NCI-H2081 (cell line): ENCODE measurements around the gene RHEB.

Source experiments
- DNase-seq, 2 experiments: peaks; one replicate each; lab custom pipeline; 2025; lab: John Stamatoyannopoulos, UW

The RHEB gene

DNA sequence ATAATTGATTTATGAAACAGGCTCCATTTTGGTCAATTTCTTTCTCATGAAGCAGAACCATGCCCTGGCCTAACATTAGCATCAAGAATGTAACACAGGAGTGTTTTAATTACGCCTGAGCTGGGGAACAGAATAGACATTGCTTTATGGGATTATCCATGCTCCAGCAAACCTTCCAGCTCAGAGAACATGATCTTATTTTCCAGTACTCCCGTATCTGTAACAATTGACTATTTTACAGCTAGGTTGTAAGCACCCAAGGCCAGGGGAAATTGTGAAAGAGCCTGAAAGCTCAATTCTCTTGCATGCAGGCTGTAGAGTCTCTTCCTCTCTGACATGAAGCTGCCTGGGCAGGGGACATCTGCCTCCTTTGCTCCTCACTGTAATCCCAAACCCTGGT is 49.0 kb downstream of the RHEB start:
- no peak for DNase-seq

- no peak for DNase-seq
Observed at GRCh38 chr7:151469281-151469680, 50.4 kb downstream of the RHEB start.

DNA sequence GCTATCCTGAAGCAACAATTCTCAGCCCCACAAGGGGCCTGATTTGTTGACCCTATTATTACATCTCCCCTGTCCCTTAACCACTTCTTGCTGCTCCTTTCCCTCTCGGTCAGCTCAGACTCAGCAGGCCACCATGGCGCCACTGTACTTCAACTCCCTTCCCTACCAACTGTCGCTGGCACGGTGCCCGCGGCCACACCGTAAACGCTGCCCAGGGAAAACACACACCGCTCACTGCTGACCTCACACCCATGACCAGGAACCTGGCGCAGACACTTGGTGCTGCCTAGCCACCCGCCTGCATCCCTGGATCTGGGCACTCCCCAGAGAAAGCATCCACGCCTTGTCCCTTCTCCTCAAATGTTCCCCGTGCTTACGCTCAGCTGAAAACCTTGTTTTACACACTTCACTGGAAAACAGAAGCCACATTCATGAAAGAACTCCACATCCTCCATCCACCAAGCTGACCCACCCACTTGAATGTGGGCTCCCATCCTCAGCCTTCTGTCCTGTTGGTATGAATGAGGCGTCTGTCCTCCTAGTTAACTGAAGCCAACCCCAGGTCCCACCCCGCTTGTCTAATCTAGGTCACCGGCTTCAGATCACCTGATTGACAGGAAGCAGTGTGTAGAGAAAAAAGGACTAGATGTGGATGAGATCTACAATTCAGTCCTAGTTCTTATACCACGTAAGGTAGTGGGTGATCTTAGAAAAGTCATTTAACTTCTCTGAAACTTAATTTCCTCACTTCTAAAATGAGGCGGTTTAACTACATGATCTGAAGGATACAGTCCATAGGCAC is 51.3 kb downstream of the RHEB start:
- DNase-seq, result no peak

- DNase-seq, result no peak
Observed at GRCh38 chr7:151465169-151465568, 54.5 kb downstream of the RHEB start.

- no peak for DNase-seq
Observed at GRCh38 chr7:151462306-151462779, 57.4 kb downstream of the RHEB start.

GRCh38 chr7:151461942-151462230 is 57.8 kb downstream of the RHEB start:
- no peak for DNase-seq

DNA sequence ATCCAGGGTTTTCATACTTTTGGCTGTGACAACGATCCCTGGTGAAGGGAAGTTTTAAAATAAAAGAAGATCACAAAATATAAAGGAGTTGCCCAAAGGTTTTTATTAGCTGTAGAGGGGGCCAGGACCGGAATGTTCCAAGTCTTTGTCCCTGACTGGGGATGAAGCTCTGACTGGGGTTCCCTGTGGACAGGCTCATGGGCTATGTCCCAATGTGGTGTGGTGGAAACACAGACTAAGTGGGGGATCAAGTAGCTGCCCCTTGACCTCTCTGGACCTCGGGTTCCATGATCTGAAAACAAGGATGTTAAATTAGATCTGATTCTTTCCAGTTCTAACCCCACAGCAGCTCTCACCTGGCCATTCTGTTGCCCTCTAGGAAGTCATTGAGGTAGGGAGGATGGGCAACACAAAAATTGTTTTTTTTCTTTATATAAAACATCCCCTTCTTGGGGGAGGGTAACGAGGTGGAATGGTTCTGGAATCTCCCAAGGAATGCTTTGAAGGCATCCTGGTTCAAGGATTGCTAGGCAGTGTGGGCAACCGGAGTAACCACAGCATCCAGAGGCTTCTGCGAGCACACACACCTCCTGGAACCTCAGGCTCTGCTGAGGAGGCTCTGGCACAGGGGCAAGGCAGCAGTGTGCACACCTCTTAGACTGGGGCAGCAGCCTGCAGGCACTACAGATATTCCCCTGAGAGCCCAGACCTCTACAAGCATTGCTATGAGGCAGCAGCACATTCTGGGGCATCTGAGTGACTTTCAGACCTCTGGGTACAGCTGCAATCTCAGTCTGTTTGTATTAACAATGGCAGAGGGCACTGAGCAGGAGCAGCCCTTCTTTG is 58.4 kb downstream of the RHEB start:
- DNase-seq, result no peak

DNA sequence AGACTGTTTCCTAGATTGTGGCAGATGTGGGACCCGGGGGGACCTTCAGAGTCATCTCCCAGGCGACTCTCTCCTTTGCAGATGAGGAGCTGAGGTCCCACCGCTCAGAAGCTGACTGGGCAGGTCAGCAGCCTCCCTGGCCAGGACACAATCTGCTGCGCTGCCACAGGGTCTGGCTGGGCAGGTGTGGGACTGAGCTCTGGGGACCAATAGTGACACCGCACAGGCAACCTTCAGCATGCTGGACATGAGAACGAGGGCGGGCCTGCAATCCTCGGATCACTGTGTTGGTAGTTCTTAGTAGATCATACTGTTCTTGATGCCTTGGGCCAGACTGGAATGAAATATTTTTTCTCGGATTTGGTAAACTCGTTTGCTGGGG is 59.2 kb downstream of the RHEB start:
- no peak for DNase-seq

- DNase-seq, result no peak
Observed at GRCh38 chr7:151459726-151460473, 59.8 kb downstream of the RHEB start.

DNA sequence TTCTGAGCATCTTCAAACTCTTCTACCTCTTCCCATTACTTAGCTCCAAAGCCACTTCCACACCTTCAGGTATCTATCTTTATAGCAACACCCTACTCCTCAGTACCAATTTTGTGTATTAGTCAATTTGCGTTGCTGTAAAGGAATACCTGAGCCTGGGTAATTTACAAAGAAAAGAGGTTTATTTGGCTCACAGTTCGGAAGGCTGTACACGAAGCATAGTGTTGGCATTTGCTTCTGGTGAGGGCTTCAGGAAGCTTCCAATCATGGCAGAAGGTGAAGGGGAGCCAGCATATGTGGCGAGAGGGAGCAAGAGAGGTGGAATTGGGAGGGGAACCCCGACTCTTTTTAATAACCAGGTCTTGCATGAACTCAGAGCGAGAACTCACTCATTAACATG is 62.2 kb downstream of the RHEB start:
- no peak for DNase-seq

DNA sequence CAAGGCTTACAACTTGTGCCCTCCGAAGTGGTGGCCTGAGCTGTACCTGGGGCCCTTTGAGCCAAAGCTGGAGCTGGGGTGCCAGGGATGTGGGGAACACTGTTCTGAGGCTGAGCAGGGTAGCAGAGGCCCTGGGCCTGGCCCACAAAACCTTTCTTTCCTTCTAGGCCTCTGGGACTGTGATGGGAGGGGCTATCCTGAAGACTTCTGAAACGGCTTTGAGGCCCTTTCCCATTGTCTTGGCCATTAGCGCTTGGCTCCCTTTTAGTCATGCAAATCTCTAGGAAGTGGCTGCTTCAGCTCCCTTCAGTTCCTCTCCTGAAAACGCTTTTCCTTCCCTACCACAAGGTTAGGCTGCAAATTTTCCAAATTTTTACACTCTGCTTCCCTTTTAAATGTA is 62.9 kb downstream of the RHEB start:
- DNase-seq, result no peak

DNA sequence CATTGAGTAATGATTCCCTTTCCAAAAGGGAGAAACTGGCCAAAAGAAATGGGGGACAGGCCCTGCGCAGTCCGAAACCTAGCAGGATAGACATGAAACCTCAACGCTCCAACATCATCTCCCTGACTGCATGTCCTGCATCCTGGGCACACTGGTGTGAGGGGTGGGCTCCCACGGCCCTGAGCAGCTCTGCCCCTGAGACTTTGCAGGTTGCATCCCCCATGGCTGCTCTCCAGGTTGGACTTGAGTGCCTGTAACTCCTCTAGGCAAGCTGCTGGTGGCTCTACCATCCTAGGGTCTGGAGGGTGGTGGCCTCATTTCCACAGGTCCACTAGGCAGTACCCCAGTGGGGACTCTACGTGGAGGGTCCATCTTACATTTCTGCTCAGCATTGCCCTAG is 63.4 kb downstream of the RHEB start:
- no peak for DNase-seq

- DNase-seq, result no peak
Observed at GRCh38 chr7:151455690-151456089, 64.0 kb downstream of the RHEB start.

DNA sequence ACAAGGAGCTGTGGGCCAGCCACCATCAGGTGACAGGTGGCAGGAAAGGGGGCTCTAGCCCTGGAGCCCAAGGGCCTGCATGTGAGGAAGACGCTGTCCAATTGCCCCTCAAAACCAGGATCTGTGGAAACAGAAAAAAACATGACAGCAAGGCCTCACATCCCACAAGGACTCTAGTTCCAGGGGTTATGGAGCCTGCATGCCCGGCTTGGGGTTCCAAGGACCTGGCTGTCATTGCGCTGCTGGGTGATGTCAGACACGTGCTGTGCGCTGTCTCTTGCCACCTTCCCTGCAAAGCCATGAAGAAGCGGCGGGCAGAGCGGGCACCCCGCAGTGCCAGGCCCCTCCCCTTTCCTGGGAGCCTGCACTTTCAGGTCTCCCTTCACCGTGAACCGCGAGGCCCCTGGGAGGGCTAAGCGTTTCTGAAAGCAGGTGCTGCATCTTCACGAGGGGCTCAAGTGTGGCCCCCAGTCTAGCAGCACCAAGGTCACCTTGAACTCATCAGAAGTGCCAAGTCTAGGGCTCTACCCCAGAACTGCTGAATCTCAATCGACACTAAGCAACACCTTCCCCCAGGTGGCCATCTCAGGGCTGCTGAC is 64.7 kb downstream of the RHEB start:
- DNase-seq, result no peak

DNA sequence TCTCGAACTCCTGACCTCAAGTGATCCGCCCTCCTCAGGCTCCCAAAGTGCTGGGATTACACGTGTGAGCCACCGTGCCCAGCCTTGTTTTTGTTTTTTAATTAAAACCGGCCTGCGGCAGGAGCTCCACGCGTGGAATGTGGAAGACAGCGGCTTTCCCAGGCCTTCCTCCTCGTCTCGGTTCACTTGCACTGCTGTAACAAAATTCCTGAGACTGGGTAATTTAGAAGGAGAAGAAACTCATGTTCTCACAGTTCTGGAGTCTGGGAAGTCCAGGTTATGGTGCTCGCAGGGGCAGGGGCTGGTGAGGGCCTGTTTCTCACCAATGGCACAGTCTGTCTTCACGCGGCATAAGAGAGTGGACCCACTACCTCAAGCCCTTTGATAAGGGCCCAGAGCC is 65.4 kb downstream of the RHEB start:
- no peak for DNase-seq

- DNase-seq, result no peak
Observed at GRCh38 chr7:151453326-151453791, 66.3 kb downstream of the RHEB start.

DNA sequence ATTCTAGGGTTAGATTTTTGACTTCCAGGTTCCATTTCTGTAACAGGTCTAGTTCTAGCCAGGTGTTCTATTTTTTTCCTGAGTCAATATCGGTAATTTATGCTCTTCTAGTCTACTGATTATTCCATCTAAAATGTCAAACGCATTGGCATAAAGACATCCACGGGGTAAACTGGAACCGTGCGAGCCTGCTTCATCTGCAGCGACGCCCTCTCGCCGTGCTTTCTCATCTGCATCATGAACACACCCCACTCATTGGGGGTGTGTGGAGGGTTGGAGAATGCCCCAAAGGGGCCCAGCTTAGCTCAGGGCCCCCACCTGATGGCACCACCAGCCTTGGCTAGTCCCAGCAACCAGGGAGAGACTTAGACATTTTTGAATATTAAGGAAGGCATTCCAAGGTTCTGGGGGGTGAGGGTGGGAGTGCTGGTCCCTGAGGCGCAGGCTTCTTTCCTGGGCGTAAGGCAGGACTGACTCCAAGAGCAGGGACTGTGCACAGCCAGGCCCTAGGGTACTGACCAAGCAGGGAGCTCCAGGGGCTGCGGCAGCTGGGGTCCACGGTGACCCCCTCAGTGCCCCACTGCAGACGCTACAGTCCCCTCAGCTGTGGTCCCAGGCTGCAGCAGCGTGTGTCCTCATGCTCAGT is 66.9 kb downstream of the RHEB start:
- no peak for DNase-seq

GRCh38 chr7:151451626-151452571 is 67.8 kb downstream of the RHEB start:
- peak in 1 of 2 experiments; percentile 12 for DNase-seq

GRCh38 chr7:151451156-151451555 is 68.5 kb downstream of the RHEB start:
- DNase-seq, result no peak

DNA sequence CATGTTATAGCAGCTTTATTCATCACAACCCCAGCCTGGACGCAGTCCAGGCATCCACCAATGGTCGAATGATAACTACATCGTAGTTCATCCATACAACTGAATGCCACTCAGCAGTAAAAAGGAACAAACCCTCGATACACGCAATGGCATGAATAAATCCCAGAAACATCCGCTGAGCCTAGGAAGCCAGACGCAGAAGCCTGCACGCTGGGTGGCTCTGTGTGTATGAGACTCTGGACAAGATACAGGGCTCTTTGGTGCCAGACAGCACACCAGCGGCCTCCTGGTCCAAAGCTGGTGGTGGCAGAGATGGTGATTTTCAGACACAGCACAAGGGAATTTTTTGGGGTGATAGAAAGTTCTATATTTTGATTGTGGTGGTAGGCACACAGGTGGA is 69.7 kb downstream of the RHEB start:
- DNase-seq, result no peak
